Chondrocyte (in vitro differentiated cells): ENCODE results near the gene TCP1. TPM values are rescaled to one million over a fixed set of nuclear protein-coding genes. Genes with fewer than 3 reads are reported as not detected.
"Not testable (repeated sequence)": the region's sequence is repeated elsewhere in the genome, so short reads cannot be mapped to it uniquely, and the experiment has no call there.

Source experiments
- DNase-seq: peaks from one replicate; pipeline ENCODE4 v3.0.0; 2021; ENCODE audit warnings: mixed read lengths, low spot score
- H3K27ac Mint-ChIP-seq: one replicate; pipeline ENCODE4 v1.8.0; 2021; ENCODE audit warnings: mild to moderate bottlenecking, moderate library complexity, mixed read lengths; ENCODE audit not compliant: unreplicated experiment
- H3K27me3 Mint-ChIP-seq: 2 replicates; pipeline ENCODE4 v1.8.0; 2021; ENCODE audit warnings: low read depth, mixed read lengths
- H3K36me3 Mint-ChIP-seq: 2 replicates; pipeline ENCODE4 v1.8.0; 2021; ENCODE audit warnings: low read depth, mixed read lengths
- H3K4me1 Mint-ChIP-seq: 2 replicates; pipeline ENCODE4 v1.8.0; 2021; ENCODE audit warnings: low read depth, mild to moderate bottlenecking, mixed read lengths
- H3K4me3 Mint-ChIP-seq: one replicate; pipeline ENCODE4 v1.8.0; 2021; ENCODE audit warnings: mild to moderate bottlenecking, moderate library complexity, mixed read lengths; ENCODE audit not compliant: unreplicated experiment
- H3K9me3 Mint-ChIP-seq: 2 replicates; pipeline ENCODE4 v1.8.0; 2021; ENCODE audit warnings: low read depth, mixed read lengths
- CTCF ChIP-seq: fragments of 200-600 bp; sonication (generic); IDR thresholded peaks from 2 replicates; pipeline ENCODE4 v1.5.0; 2021; ENCODE audit warnings: antibody characterized with exemption, mild to moderate bottlenecking, moderate library complexity
- total RNA-seq: library from RNA; stranded (reverse); gene quantifications from 3 replicates; pipeline ENCODE4 v1.2.1, GENCODE V29; 2021

Gene TCP1
- total RNA-seq, 1 donor from 2014 or later, result 175 TPM

GRCh38 chr6:159797554-159797953, 8.2 kb upstream of the TCP1 start:
- H3K9me3 Mint-ChIP-seq, result no peaks in the 10 kb centered on the region
- no peaks in the 10 kb centered on the region for H3K27me3 Mint-ChIP-seq
- no peak for DNase-seq
- H3K36me3 Mint-ChIP-seq, result peaks cover 27% of the 10 kb centered on the region
- peaks cover 4% of the 10 kb centered on the region for H3K4me1 Mint-ChIP-seq
- H3K27ac Mint-ChIP-seq, result no peak overlapping the region
- no peak for TF ChIP-seq CTCF
- no peak overlapping the region for H3K4me3 Mint-ChIP-seq

- Mint-ChIP-seq H3K36me3 (peaks cover 29% of the 10 kb centered on the region), H3K4me1 (peaks cover 21% of the 10 kb centered on the region)
- not testable (repeated sequence) for H3K27ac Mint-ChIP-seq, H3K27me3 Mint-ChIP-seq, DNase-seq, H3K4me3 Mint-ChIP-seq, H3K9me3 Mint-ChIP-seq
Measured at GRCh38 chr6:159794976-159795375, 5.6 kb upstream of the TCP1 start.

DNA sequence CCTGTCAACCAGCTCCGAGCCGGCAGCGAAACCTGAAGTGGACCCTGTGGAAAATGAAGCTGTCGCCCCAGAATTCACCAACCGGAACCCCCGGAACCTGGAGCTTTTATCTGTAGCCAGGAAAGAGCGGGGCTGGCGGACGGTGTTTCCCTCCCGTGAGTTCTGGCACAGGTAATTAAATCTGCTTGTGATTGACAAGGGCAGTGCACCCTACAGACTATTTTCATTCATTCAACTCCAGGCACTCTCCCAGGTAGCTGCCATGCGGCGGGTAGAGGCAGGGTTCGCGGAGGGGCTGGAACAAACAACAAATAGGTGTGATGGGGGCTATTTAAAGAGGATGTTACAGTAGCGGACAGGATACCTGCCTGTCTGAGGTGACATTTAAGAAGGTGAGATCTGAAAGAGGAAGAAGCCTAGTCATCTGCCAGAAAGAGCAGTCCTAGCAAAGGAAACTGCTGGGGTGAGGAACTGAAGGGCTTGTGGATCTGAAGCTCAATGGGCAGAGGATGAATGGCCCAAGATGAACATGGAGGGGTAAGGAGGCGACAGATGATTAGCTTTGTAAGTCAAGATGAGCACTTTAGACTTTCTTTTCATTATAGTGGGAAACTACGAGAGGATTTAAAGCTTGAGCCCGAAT, 1.7 kb upstream of the TCP1 start:
- Mint-ChIP-seq H3K27ac (peak overlapping the region; percentile 99), H3K4me3 (peak overlapping the region; percentile 98), H3K4me1 (peaks cover 42% of the 10 kb centered on the region), H3K27me3 (no peaks in the 10 kb centered on the region), H3K9me3 (no peaks in the 10 kb centered on the region), H3K36me3 (peaks cover 19% of the 10 kb centered on the region)
- no peak for DNase-seq
- no peak for TF ChIP-seq CTCF

DNA sequence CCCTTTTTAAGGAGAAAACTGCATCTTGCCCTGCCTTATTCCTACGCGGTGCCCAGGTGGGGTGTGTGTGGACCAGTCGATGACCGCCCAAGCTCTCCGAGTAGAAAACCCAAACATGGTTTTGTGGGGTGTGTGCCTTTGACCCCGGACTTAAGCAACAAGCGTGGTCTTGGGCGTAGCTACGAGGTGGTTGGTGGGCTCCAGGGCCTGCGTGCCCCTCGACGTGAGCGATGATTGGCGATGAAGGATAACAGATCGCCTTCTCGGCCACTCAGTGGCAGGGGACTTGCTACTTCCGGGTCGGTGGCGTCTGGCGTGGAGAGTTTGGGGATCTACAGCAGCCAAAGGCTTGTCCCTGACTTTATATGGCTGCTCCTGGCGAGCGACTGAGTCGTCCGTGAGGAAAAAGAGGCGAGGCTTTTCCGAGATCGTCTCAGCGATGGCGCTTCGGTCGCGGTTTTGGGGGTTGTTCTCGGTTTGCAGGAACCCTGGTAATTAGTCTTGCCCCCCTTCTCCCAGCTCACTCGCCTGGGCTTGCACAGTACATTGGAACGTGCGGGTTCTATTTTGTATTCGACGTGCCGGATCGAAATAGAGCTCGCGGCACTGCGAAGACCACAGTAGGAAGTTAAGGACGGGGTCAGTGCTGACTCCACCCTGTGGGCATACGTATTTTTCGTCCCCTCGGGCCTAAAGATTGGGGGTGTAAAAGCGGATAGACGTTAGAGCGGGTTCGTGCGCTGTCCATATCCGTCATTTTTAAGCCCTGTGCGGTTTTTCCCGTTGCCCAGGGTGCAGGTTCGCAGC, 950 bp upstream of the TCP1 start, which contains the start of gene MRPL18:
MRPL18 (plus strand) TSS at position 319 of the 807 bp plus-strand sequence; CDS start at position 440, 121 bp downstream.
- Mint-ChIP-seq H3K4me1 (peaks cover 44% of the 10 kb centered on the region), H3K36me3 (peaks cover 24% of the 10 kb centered on the region), H3K27ac (peak within 1 kb of the TSS; percentile 99), H3K9me3 (no peaks in the 10 kb centered on the region), H3K27me3 (no peaks in the 10 kb centered on the region), H3K4me3 (peak within 1 kb of the TSS; percentile 98)
- TF ChIP-seq CTCF, result no peak
- peak; percentile 97 for DNase-seq

- H3K9me3 Mint-ChIP-seq, result no peaks in the 10 kb centered on the region
- no peak for DNase-seq
- no peak for TF ChIP-seq CTCF
- peak overlapping the region; percentile 98 for H3K4me3 Mint-ChIP-seq
- H3K27ac Mint-ChIP-seq, result peak overlapping the region; percentile 99
- H3K27me3 Mint-ChIP-seq, result no peaks in the 10 kb centered on the region
- H3K4me1 Mint-ChIP-seq, result peaks cover 44% of the 10 kb centered on the region
- peaks cover 26% of the 10 kb centered on the region for H3K36me3 Mint-ChIP-seq
Measured at GRCh38 chr6:159788753-159789376, 537 bp downstream of the TCP1 start.
